ENCODE results near the gene COQ4.

The COQ4 gene

DNA sequence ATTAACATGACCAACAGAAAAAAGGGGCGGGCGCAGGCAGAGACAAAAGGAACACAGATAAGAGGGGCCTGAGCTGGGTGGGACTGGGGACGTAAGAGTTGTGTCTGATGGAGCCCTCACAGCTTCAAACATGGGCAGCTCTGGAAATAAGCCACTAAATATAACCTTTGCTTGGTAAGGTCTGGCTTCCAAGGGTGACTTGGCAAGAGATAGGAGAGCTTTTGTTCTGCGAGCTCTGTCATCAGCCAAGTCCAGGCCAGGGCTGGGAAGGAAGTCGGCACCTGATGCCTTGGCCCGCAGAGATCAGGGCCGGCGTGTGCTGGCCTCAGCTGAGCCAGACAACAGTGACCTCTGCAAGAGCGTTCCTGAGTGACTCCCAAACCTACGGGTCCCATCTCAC lies 12.2 kb upstream of the COQ4 start:
- Histone ChIP-seq H3K4ac (ENCODE audit: low read depth, low read length) (no peak overlapping the region), H3K4me3 (ENCODE audit: low read length) (no peak overlapping the region), H3K79me2 (ENCODE audit: control insufficient read depth, insufficient read depth, low read length) (no peaks in the 10 kb centered on the region), H2AK5ac (ENCODE audit: low read length) (no peak overlapping the region), H2BK15ac (replicated peaks; ENCODE audit: low read depth) (no peak overlapping the region), H3K27ac (ENCODE audit: low read depth, low read length) (no peak overlapping the region), H2BK5ac (ENCODE audit: low read length) (no peak overlapping the region), H4K5ac (ENCODE audit: low read length) (no peak overlapping the region), H3K27me3 (ENCODE audit: insufficient read depth, low read length, poor library complexity) (no peaks in the 10 kb centered on the region), H3K56ac (ENCODE audit: low read length) (no peak overlapping the region), H3K4me1 (ENCODE audit: control insufficient read depth, low read depth, low read length) (no peaks in the 10 kb centered on the region), H3K23ac (ENCODE audit: low read length) (no peak overlapping the region), H3K18ac (ENCODE audit: low read length) (no peak overlapping the region), H2BK120ac (ENCODE audit: low read depth, low read length) (no peak overlapping the region), H3K36me3 (ENCODE audit: control insufficient read depth, insufficient read depth, low read length) (peaks cover 4% of the 10 kb centered on the region), H3K4me2 (ENCODE audit: low read length) (no peak overlapping the region), H3K9ac (ENCODE audit: low read length) (no peak overlapping the region), H3K79me1 (ENCODE audit: low read length) (no peaks in the 10 kb centered on the region), H4K8ac (ENCODE audit: low read depth, low read length) (no peak overlapping the region)
- no peak for DNase-seq
- no CpG with 5 or more reads among the region's 10 CpGs for WGBS (ENCODE audit: extremely low coverage, insufficient coverage, low lambda C conversion rate)

DNA sequence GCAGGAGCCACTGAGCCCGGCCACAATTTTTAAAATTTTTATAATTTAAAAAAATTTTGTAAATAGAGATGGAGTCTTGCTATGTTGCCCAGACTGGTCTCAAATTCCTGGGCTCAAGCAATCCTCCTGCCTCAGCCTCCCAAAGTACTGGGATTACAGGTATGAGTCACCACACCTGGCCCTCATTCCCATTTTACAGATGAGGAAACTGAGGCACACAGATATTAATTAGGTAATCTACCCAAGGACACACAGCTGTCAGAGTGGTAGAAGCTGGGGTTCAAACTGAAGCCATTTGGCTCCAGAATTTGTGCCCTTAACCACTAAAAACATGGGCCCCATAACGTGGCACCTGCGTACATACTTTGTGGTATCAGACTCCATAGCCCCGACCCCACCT lies 7.9 kb upstream of the COQ4 start:
- H3K4ac ChIP-seq (ENCODE audit: low read depth, low read length) = no peak overlapping the region
- no peak overlapping the region for H2AK5ac ChIP-seq (ENCODE audit: low read length)
- H3K56ac ChIP-seq (ENCODE audit: low read length) = no peak overlapping the region
- H3K4me3 ChIP-seq (ENCODE audit: low read length) = no peak overlapping the region
- H3K36me3 ChIP-seq (ENCODE audit: control insufficient read depth, insufficient read depth, low read length) = peaks cover 3% of the 10 kb centered on the region
- H3K4me2 ChIP-seq (ENCODE audit: low read length) = no peak overlapping the region
- DNase-seq = no peak
- no peak overlapping the region for H4K5ac ChIP-seq (ENCODE audit: low read length)
- H3K27me3 ChIP-seq (ENCODE audit: insufficient read depth, low read length, poor library complexity) = no peaks in the 10 kb centered on the region
- H2BK15ac ChIP-seq (replicated peaks; ENCODE audit: low read depth) = no peak overlapping the region
- H3K18ac ChIP-seq (ENCODE audit: low read length) = no peak overlapping the region
- H3K23ac ChIP-seq (ENCODE audit: low read length) = no peak overlapping the region
- WGBS (ENCODE audit: extremely low coverage, insufficient coverage, low lambda C conversion rate) = no CpG with 5 or more reads among the region's 4 CpGs
- H3K9ac ChIP-seq (ENCODE audit: low read length) = no peak overlapping the region
- H2BK5ac ChIP-seq (ENCODE audit: low read length) = no peak overlapping the region
- H3K79me1 ChIP-seq (ENCODE audit: low read length) = no peaks in the 10 kb centered on the region
- H3K27ac ChIP-seq (ENCODE audit: low read depth, low read length) = no peak overlapping the region
- no peaks in the 10 kb centered on the region for H3K79me2 ChIP-seq (ENCODE audit: control insufficient read depth, insufficient read depth, low read length)
- no peaks in the 10 kb centered on the region for H3K4me1 ChIP-seq (ENCODE audit: control insufficient read depth, low read depth, low read length)
- H2BK120ac ChIP-seq (ENCODE audit: low read depth, low read length) = no peak overlapping the region
- H4K8ac ChIP-seq (ENCODE audit: low read depth, low read length) = no peak overlapping the region

DNA sequence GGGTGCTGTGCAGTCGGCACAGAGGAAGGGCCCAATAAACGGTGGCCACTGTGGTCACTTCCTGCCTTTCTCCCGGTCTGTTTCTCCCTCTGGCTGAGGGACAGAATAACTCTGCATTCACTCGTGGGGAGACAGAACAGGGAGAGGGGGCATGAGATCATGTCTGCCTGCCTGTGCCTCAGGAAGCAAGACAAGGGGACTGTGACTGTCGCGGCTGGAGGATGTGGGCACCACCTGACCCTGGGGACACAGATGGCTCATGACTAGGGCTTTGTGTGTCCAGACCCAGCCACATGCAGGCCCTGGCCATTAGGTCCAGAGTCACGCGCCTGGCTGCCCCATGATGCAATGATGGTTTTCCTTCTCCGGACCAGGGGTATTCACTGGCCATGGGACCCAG lies 6.2 kb upstream of the COQ4 start:
- Histone ChIP-seq H3K36me3 (ENCODE audit: control insufficient read depth, insufficient read depth, low read length) (peaks cover 2% of the 10 kb centered on the region), H3K79me2 (ENCODE audit: control insufficient read depth, insufficient read depth, low read length) (peaks cover 2% of the 10 kb centered on the region), H2BK120ac (ENCODE audit: low read depth, low read length) (no peak overlapping the region), H2BK15ac (replicated peaks; ENCODE audit: low read depth) (no peak overlapping the region), H2AK5ac (ENCODE audit: low read length) (no peak overlapping the region), H3K4ac (ENCODE audit: low read depth, low read length) (no peak overlapping the region), H3K56ac (ENCODE audit: low read length) (no peak overlapping the region), H4K8ac (ENCODE audit: low read depth, low read length) (no peak overlapping the region), H3K23ac (ENCODE audit: low read length) (no peak overlapping the region), H3K4me1 (ENCODE audit: control insufficient read depth, low read depth, low read length) (peaks cover 2% of the 10 kb centered on the region), H2BK5ac (ENCODE audit: low read length) (no peak overlapping the region), H4K5ac (ENCODE audit: low read length) (no peak overlapping the region), H3K27ac (ENCODE audit: low read depth, low read length) (no peak overlapping the region), H3K27me3 (ENCODE audit: insufficient read depth, low read length, poor library complexity) (no peaks in the 10 kb centered on the region), H3K79me1 (ENCODE audit: low read length) (peaks cover 2% of the 10 kb centered on the region), H3K18ac (ENCODE audit: low read length) (no peak overlapping the region), H3K4me3 (ENCODE audit: low read length) (no peak overlapping the region), H3K9ac (ENCODE audit: low read length) (no peak overlapping the region), H3K4me2 (ENCODE audit: low read length) (no peak overlapping the region)
- DNase-seq = no peak
- no CpG with 5 or more reads among the region's 9 CpGs for WGBS (ENCODE audit: extremely low coverage, insufficient coverage, low lambda C conversion rate)

DNA sequence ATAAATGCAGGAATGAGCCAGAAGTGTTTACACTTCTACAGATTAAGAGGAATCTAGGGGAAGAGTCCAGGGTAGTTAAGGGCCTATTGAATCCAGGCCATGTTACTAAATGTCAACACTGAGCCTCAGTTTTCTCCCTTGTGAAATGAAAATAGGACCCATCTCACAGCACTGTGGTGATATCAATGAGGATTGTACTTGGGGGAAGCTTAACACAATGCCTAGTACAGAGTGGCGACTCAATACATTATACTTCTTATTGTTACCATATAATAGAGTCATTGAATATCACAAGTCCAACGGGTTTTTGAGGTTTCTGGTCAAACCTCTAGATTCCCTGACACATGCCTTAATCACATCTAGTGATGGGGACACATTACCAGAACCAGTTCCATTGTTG lies 5.0 kb upstream of the COQ4 start:
- H3K9ac ChIP-seq (ENCODE audit: low read length) = no peak overlapping the region
- no peak overlapping the region for H3K18ac ChIP-seq (ENCODE audit: low read length)
- H4K8ac ChIP-seq (ENCODE audit: low read depth, low read length) = no peak overlapping the region
- DNase-seq = no peak
- H3K4ac ChIP-seq (ENCODE audit: low read depth, low read length) = no peak overlapping the region
- H2BK5ac ChIP-seq (ENCODE audit: low read length) = no peak overlapping the region
- no peak overlapping the region for H3K4me2 ChIP-seq (ENCODE audit: low read length)
- peaks cover 7% of the 10 kb centered on the region for H3K79me2 ChIP-seq (ENCODE audit: control insufficient read depth, insufficient read depth, low read length)
- H3K27me3 ChIP-seq (ENCODE audit: insufficient read depth, low read length, poor library complexity) = no peaks in the 10 kb centered on the region
- H3K4me3 ChIP-seq (ENCODE audit: low read length) = no peak overlapping the region
- whole genome bisulfite sequencing (ENCODE audit: extremely low coverage, insufficient coverage, low lambda C conversion rate) = no CpG with 5 or more reads among the region's 2 CpGs
- H3K23ac ChIP-seq (ENCODE audit: low read length) = no peak overlapping the region
- H4K5ac ChIP-seq (ENCODE audit: low read length) = no peak overlapping the region
- peaks cover 2% of the 10 kb centered on the region for H3K36me3 ChIP-seq (ENCODE audit: control insufficient read depth, insufficient read depth, low read length)
- peaks cover 6% of the 10 kb centered on the region for H3K79me1 ChIP-seq (ENCODE audit: low read length)
- H2BK120ac ChIP-seq (ENCODE audit: low read depth, low read length) = no peak overlapping the region
- no peak overlapping the region for H3K27ac ChIP-seq (ENCODE audit: low read depth, low read length)
- H3K4me1 ChIP-seq (ENCODE audit: control insufficient read depth, low read depth, low read length) = peaks cover 3% of the 10 kb centered on the region
- no peak overlapping the region for H3K56ac ChIP-seq (ENCODE audit: low read length)
- H2BK15ac ChIP-seq (replicated peaks; ENCODE audit: low read depth) = no peak overlapping the region
- no peak overlapping the region for H2AK5ac ChIP-seq (ENCODE audit: low read length)

DNA sequence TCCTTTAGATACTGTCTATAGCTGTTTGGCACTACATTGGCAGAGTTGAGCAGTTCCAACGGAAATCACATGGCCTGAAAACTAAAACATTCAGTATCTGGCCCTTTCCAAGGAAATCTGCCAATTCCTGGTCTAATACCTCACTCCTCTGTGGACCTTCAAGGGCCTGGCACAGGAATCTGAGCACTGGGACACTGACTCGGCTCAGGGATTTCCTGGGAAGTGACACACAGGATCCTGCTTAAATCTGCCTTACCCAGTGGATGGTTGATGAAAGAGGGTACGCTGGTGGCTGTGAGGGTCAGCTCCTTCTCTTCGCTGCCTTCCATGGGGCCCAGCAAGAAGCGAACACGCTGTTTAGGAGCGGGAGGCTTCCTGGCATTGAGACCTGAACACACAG lies 1.3 kb upstream of the COQ4 start:
- H4K5ac ChIP-seq (ENCODE audit: low read length) = peak overlapping the region; percentile 21
- peaks cover 3% of the 10 kb centered on the region for H3K4me1 ChIP-seq (ENCODE audit: control insufficient read depth, low read depth, low read length)
- H2BK120ac ChIP-seq (ENCODE audit: low read depth, low read length) = no peak overlapping the region
- no peak overlapping the region for H3K4ac ChIP-seq (ENCODE audit: low read depth, low read length)
- H3K23ac ChIP-seq (ENCODE audit: low read length) = no peak overlapping the region
- H3K18ac ChIP-seq (ENCODE audit: low read length) = no peak overlapping the region
- H3K9ac ChIP-seq (ENCODE audit: low read length) = peak overlapping the region; percentile 97
- no peak for DNase-seq
- H2BK15ac ChIP-seq (replicated peaks; ENCODE audit: low read depth) = no peak overlapping the region
- no peak overlapping the region for H3K4me3 ChIP-seq (ENCODE audit: low read length)
- no peak overlapping the region for H2BK5ac ChIP-seq (ENCODE audit: low read length)
- no peak overlapping the region for H3K27ac ChIP-seq (ENCODE audit: low read depth, low read length)
- H3K36me3 ChIP-seq (ENCODE audit: control insufficient read depth, insufficient read depth, low read length) = peaks cover 8% of the 10 kb centered on the region
- no peak overlapping the region for H4K8ac ChIP-seq (ENCODE audit: low read depth, low read length)
- H3K79me2 ChIP-seq (ENCODE audit: control insufficient read depth, insufficient read depth, low read length) = peaks cover 15% of the 10 kb centered on the region
- no CpG with 5 or more reads among the region's 7 CpGs for WGBS (ENCODE audit: extremely low coverage, insufficient coverage, low lambda C conversion rate)
- H3K27me3 ChIP-seq (ENCODE audit: insufficient read depth, low read length, poor library complexity) = no peaks in the 10 kb centered on the region
- peak overlapping the region; percentile 69 for H3K56ac ChIP-seq (ENCODE audit: low read length)
- H2AK5ac ChIP-seq (ENCODE audit: low read length) = no peak overlapping the region
- peak overlapping the region; percentile 99 for H3K4me2 ChIP-seq (ENCODE audit: low read length)
- H3K79me1 ChIP-seq (ENCODE audit: low read length) = peaks cover 10% of the 10 kb centered on the region

DNA sequence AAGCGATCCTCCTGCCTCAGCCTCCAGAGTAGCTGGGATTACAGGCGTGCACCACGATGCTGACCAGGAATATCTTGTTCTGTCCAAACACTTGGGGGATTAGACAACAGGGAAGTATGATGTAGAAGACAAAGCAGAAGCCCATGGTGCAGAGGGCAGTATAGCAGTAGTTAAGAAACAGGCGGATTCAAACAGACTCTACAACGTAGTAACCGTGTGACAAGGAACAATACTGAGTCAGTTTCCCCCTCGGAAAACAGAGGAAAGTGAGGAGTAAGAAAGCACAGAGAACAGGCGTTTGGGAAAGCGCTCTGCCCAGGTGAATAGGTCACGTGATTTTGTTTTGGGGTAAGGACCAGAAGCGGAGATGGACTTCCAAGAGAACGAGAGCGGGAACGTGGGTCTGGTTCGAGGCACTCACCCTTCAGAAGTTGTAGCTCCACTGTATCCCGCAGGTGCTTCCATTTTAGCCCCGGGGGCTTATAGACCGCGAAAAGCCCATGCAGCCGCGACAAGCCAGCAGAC lies 698 bp upstream of the COQ4 start:
- no CpG with 5 or more reads among the region's 21 CpGs for WGBS (ENCODE audit: extremely low coverage, insufficient coverage, low lambda C conversion rate)
- H2AK5ac ChIP-seq (ENCODE audit: low read length) = peak overlapping the region; percentile 55
- H3K4me2 ChIP-seq (ENCODE audit: low read length) = peak overlapping the region; percentile 99
- H3K56ac ChIP-seq (ENCODE audit: low read length) = peak overlapping the region; percentile 99
- no peaks in the 10 kb centered on the region for H3K27me3 ChIP-seq (ENCODE audit: insufficient read depth, low read length, poor library complexity)
- H3K27ac ChIP-seq (ENCODE audit: low read depth, low read length) = no peak overlapping the region
- H3K9ac ChIP-seq (ENCODE audit: low read length) = peak overlapping the region; percentile 97
- no peak for DNase-seq
- H3K36me3 ChIP-seq (ENCODE audit: control insufficient read depth, insufficient read depth, low read length) = peaks cover 8% of the 10 kb centered on the region
- H3K79me1 ChIP-seq (ENCODE audit: low read length) = peaks cover 10% of the 10 kb centered on the region
- peak overlapping the region; percentile 15 for H3K18ac ChIP-seq (ENCODE audit: low read length)
- no peak overlapping the region for H2BK15ac ChIP-seq (replicated peaks; ENCODE audit: low read depth)
- H3K23ac ChIP-seq (ENCODE audit: low read length) = no peak overlapping the region
- no peak overlapping the region for H2BK120ac ChIP-seq (ENCODE audit: low read depth, low read length)
- peaks cover 3% of the 10 kb centered on the region for H3K4me1 ChIP-seq (ENCODE audit: control insufficient read depth, low read depth, low read length)
- no peak overlapping the region for H2BK5ac ChIP-seq (ENCODE audit: low read length)
- peak overlapping the region; percentile 94 for H3K4me3 ChIP-seq (ENCODE audit: low read length)
- H3K4ac ChIP-seq (ENCODE audit: low read depth, low read length) = no peak overlapping the region
- peaks cover 15% of the 10 kb centered on the region for H3K79me2 ChIP-seq (ENCODE audit: control insufficient read depth, insufficient read depth, low read length)
- no peak overlapping the region for H4K8ac ChIP-seq (ENCODE audit: low read depth, low read length)
- peak overlapping the region; percentile 26 for H4K5ac ChIP-seq (ENCODE audit: low read length)

All from mesendoderm (in vitro differentiated cells).